GM18951 (cell line): ENCODE data around the gene SIRPG.
"Not testable (repeated sequence)": the region's sequence is repeated elsewhere in the genome, so short reads cannot be mapped to it uniquely, and the experiment has no call there.

Experiments used
- POLR2A ChIP-seq: IDR thresholded peaks from 4 replicates; pipeline ENCODE4 v1.6.1; 2011; ENCODE audit warnings: mild to moderate bottlenecking; ENCODE audit not compliant: insufficient read length, insufficient read depth; ENCODE audit errors: extremely low read depth
- in situ Hi-C: fragments of 300-500 bp; cut with MboI; formaldehyde crosslinking; loops from one replicate; pipeline ENCODE4 v1.12.0; 2022; ENCODE audit warnings: low sequenced_read_pairs, mixed read lengths, inconsistent platforms; ENCODE audit not compliant: unreplicated experiment

Gene SIRPG

GRCh38 chr20:1621316-1621715 is 36.3 kb downstream of the SIRPG start:
- in situ Hi-C loops = no loop called here
- no peak for TF ChIP-seq POLR2A

GRCh38 chr20:1619861-1620444 is 37.6 kb downstream of the SIRPG start, which contains the start of gene SIRPB1:
Gene SIRPB1 (minus strand): TSS chr20:1620009. CDS start chr20:1619944, 65 bp downstream.
- TF ChIP-seq POLR2A = no peak
- in situ Hi-C loops = loop anchor here (5.0 kb wide), 1 partner anchor 58 kb away; no protein-coding TSS in a partner anchor

DNA sequence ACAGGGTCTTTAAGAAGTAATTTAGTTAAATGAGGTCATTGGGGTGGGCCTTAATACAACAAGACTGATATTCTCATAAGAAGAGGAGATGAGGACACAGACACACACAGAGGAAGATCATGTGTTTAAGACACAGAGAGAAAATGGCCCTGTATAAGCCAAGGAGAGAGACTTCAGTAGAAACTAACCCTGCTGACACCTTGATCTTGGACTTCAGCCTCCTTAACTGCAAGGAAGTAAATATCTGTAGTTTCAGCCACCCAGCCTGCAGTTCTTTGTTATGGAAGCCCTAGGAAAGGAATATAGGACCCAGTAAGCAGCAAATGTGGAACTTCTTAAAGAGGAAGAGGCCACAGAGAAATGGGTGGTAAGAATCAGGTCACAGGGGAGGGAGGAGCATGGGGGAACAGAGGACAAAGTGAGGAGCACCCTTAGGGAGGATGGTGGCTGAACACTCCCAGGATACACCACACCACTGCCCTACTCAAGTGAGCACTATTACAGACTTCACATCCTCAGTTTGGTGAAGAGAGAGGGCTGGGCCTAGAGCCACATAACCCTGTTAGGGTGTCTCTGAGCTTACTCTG is 38.5 kb downstream of the SIRPG start:
- in situ Hi-C loops = loop anchor here (5.0 kb wide), 1 partner anchor 57 kb away; no protein-coding TSS in a partner anchor
- TF ChIP-seq POLR2A = no peak

DNA sequence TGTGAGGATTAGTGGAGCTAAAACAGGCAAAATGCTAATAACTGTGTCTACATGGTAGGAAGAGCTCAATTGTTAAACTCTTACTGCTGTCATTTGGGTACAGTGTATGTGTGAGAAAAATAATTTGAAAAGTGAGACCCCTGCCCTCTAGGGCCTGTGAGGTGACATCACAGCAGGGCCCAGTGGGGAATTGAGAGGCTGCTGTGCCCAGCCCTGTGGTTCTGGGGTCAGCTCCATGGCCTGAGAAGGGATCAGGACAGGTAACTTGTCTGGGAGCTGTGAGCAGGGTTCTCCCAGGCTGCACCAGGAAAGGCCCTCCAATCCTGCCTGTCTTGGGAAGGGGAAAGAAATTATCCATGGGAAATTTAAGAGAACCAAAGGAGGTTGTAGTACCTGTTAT is 39.1 kb downstream of the SIRPG start:
- in situ Hi-C loops = loop anchor here (5.0 kb wide), 1 partner anchor 56 kb away; no protein-coding TSS in a partner anchor
- TF ChIP-seq POLR2A = no peak

- no peak for TF ChIP-seq POLR2A
- in situ Hi-C loops = loop anchor here (5.0 kb wide), 1 partner anchor 55 kb away; no protein-coding TSS in a partner anchor
Measured at GRCh38 chr20:1616858-1617434, 40.6 kb downstream of the SIRPG start.

DNA sequence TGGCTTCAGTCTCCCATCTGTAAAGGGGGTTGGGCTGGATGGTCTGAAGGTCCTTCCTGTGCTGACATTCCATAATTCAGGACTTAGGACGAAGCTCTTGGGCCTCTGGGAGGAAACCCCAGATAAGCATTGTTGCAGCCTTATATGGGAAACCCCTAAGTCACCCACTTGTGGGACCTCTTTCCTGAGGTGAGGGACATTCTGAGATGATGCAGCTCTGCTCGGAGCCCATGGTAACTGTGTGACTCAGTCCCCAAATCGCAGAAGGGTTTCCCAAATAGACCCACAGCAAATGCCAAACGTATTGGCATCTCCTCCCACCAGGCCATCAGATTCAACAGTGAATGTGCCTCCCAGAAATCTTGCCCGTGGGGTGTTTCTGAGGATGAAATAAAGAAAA is 47.2 kb downstream of the SIRPG start:
- in situ Hi-C loops = not testable (repeated sequence)

GRCh38 chr20:1608678-1609347 is 48.8 kb downstream of the SIRPG start:
- in situ Hi-C loops = not testable (repeated sequence)

GRCh38 chr20:1600736-1601135 is 56.8 kb downstream of the SIRPG start:
- in situ Hi-C loops = no loop called here

GRCh38 chr20:1595333-1595732 is 62.2 kb downstream of the SIRPG start:
- in situ Hi-C loops = no loop called here
- TF ChIP-seq POLR2A = no peak

More at GRCh38 chr20:1600736-1601135, 56.8 kb downstream of the SIRPG start:
- TF ChIP-seq POLR2A = no peak

GRCh38 chr20:1588533-1589460 is 68.8 kb downstream of the SIRPG start:
- in situ Hi-C loops = no loop called here
- TF ChIP-seq POLR2A = no peak

DNA sequence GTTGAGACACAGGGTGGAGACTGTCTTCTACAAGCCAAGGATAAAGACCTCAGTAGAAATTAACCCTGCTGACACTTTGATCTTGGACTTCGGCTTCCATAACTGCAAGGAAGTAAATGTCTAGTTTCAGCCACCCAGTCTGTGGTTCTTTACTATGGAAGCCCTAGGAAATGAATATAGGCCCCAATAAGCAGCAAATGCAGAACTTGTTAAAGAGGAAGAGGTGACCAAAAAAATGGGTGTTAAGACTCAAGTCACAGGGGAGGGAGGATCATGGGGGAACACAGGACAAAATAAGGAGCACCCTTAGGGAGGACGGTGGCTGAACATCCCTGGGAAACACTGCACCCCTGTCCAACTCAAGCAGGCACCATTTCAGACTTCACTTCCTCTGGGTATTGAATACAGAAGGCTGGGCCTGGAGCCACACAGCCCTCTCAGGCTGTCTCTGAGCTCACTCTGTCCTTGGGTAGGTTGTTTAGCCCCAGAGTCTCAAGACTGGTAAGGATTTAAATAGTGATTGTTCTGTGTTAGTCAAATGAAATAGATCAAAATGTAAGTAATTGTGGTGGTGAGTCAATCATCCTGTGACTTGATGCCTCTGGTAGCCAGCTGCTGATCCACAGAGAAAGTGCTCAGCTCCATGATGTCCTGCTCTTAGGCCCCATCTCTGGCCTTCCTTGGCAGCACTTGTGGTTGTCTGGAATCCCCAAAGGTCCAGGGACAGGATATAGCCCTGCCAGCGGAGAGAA is 69.6 kb downstream of the SIRPG start:
- in situ Hi-C loops = no loop called here
- no peak for TF ChIP-seq POLR2A

GRCh38 chr20:1579488-1579887 is 78.1 kb downstream of the SIRPG start:
- in situ Hi-C loops = no loop called here
- no peak for TF ChIP-seq POLR2A
